ENCODE measurements around the gene MAGI2.

MAGI2 gene
- total RNA-seq, result 0 to 0.67 (median 0.05) reads per million in 3 experiments

DNA sequence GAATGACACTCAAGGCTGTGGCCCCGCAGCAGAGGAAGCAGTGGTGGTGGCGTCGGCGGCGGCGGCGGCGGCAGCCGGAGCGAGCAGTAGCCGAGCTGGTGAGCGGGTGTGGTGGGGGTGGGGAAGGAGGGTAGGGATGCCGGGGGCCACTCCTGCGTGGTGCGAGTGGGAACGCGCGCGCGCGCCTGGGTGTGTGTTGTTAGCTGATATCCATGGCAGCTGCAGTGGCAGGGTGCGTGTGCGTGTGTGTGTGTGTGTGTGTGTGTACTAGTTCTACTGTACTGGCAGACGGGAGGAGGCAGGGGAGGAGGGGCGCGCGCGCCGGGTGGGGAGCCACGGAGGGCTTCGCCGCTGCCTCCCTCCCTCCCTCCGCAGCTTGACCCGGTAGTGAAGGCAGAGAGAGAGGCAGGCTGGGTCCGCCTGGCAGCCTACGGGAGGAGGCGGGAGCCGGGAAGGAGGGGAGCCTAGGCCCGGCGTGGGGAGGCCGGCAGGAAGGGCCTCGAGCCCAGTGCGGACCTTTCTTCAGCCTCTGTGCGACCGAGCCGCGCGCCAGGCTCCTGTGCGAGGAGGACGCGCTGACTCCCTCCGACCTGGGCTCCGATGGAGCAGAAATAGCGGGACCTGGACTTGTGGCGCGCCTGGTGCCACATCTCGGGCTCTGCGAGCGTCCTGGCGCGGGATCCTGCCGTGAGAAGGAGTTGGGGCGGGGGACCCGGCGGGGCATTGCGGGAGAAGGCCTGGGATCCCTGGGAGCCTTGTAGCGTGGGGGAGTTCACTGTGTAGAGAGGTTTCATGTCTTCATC, at the start of gene MAGI2:
Gene MAGI2, minus strand, starts transcription at position 110 of the 803 bp plus-strand sequence. CDS start 347 bp downstream, outside the sequence.
- no peak for DNase-seq

DNA sequence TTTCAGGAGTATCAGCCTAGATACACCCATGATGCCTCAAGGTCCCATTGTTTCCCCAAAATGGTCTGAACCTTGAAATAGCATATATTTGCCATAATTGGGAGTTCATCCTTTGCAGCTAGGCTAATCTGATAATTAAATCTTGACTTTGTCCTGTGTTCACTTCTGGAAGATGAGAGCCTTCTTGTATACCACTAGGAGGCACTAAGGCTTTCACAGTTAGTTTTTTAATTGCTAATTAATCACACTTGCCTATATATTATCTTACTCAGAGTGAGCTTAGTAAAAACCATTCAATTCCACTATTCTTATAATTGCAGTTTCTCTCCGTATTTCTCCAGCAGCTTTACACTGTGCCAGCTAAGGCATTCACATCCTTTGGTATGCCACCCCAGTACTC, 48.7 kb upstream of the MAGI2 start:
- DNase-seq, result no peak

DNA sequence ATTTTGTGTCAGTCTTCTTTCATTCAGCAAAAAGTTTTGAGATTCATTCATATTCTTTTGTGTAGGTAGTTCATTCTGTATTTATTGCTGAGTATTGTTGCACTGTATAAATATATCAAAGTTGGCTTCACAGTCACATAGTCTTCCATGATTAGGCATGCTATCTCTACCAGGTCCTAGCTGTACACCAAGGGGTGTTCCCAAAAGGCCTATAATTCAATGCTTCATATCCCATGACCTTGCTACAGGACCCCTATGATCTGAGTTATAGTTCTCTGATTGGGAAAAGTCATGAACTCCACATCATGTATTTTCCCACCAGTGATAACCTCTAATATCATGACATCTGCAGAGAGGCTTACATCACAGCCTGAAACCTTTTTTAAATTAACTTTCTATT, 47.3 kb upstream of the MAGI2 start:
- DNase-seq, result no peak

DNA sequence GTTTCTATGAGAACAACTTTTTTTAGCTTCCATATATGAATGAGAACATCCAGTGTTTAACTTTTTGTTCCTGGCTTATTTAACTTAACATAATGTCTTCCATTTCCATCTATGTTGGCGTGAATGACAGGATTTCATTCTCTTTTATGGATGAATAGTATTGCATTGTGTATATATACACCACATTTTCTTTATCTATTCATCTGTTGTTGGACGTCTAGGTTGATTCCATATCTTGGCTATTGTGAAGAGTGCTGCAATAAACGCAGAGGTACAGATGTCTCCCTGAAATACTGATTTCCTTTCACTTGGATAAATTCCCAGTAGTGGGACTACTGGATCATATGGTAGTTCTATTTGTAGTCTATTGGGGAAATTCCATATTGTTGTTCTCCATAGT, 44.3 kb upstream of the MAGI2 start:
- DNase-seq, result no peak

DNA sequence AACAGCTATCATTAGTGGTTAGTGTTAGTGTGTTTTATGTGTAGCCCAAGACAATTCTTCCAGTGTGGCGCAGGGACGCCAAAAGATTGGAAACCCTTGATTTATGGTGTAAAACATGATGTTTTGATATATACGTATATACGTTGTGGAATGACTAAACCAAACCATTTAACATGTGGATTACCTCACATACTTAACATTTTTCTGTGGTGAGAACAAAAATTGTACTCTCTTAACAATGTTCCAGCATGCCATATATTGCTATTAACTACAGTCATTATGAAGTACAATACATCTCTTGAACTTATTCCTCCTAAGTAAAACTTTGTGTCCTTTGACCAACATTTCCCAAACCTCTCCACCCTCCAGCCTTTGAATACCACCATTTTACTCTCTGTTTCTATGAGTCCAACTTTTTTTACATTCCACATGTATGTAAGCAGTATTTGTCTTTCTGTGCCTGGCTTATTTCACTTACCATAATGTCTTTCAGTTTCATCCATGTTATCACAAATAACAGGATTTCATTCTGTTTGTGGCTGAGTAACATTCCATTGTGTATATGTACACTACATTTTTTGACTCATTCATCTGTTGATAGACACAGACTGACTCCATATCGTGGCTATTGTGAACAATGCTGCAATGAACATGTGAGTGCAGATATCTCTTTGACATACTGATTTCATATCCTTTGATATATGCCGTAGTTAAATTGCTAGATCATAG, 42.2 kb upstream of the MAGI2 start:
- no peak for DNase-seq

DNA sequence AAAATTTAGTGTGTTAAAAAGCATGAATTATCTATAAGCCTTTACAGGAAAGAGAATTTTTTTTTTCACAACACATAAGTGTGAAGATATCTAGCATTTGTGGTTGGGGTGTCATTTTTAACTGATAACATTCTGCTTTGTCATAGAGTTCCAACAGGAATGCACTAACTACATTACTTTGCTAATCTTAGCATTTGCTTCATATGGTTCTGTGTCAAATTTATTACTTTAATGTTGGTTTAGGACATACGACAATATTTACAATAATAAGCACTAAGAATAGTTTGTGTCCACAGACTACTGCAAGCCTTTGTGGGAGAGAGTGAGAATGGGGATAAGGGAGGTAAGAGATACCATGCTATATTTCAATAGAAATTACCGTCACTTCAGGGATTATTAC, 40.6 kb upstream of the MAGI2 start:
- DNase-seq, result no peak

DNA sequence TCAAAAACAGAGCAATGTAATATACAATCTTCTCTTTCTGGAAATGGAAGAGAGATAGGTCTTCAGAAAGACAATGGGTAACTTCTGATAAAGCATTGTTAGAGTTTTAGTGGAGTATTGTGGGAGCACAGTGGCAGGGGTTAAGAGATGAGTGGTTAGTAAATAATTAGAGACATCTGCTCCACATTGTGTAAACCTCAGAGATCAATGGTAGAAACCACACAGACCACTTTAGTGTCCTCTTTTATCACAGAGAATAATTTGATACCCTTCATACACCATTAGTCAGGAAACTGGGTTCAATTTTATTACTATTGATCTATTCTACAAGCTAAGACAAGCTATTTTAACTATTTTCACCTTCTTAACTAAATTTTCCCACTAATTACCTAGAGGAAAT, 35.9 kb upstream of the MAGI2 start:
- DNase-seq, result no peak

DNA sequence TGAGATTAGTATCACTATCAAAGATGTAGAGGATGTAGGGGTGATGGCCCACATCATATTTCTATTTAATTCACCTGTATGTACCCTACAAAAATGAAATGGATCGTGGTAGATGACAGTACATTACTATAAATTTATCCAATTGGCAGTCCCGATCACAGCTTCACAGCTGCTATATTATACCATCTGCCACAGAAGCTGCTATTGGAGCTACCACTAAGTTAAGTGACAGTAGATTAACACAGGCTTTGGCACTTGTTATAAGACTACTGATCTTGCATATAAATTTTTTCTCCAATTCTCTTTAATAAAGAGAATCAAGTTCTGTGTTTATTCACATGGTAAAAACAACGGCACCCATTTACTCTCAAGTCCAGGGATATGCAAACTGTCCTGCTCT, 24.9 kb upstream of the MAGI2 start:
- no peak for DNase-seq

DNA sequence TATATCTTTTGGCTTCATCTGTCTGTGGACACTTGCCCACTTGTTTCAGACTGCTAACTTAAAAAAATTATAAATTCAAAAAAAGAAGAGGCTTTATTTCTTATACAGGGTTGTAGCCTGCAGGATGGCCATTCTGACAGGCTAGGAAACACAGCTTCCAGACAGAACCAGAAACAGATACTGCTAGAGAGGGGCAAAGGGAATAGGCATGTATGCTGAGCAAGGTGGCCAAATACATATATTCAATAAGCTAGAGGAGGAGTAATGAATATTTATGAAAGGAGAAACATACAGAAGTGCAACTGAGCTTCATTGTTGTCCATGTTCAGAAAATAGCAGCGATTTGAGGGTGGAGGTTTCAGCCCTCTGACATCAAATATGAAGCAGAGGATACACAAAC, 22.0 kb upstream of the MAGI2 start:
- DNase-seq, result no peak

DNA sequence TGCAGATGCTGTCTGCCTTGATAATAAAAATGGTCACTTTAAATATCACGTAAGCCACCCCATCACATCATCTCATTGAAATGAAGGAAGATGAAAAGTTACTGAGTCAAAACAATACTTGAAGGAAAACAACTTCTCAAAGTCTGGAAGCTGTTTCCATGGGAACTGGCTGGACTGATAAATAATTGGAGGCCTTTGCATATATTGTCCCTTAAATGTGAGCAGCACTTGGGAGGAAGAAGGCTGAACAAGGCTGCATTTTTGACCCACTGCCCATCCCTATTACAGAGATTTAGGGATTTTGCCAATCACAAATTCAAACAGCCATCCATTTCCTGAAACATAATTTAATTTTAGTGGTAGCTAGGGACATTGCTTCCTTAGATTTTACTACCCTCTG, 18.2 kb upstream of the MAGI2 start:
- no peak for DNase-seq

DNA sequence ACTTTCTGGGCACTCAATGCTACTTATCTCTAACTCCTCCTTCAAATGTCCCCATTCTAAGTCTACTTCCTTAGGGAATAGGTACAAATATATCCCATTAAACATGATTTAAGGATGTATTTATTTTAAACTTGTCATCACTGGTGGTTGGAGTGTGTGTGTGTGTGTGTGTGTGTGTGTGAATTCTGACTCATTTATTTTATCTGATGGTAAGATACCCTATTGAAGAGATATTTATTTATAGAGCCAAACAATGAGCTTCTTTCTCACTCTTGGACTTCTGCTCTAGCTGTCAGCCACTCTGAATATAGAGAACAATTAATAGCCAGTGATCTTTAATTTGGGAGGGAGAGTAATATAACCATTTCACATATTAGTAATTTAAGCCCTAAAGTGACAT, 17.8 kb upstream of the MAGI2 start:
- DNase-seq, result no peak

DNA sequence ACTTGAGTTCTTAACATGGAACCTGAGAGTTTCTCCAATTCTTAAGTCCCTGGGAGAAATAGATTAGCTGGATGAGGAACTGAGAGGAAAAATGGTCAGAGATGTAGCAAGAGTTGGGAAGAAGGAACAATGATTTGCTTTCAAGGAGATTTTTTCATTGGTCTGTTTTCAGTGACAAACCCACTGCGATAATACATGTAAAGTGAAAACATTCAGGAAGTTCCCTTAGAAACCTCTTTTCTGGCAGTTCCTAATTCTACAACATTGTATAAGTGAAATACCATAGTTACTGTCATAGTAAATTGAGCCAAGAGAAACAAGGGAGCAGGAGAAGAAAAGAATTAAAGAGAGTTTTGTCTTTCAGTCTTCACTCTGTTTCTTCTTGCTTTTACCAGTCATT, 12.1 kb upstream of the MAGI2 start:
- no peak for DNase-seq

DNA sequence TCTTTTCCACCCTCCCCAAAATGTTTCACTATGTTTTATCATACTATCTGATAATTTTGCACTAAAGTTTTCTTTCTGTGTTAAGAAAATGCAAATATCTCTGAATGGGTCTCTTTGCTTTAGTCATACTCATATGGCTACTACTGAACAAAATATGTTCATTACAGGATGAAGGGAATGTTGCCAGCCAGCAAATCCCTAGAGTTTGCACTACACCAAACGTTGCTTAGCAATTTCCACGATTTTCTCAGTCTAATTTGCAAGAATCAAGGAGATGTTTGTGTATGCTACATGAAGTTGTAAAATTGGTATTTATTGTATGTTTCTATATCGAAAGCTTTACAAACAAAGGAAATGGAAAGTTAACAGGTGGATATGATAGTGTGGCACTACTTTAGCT, 10.6 kb upstream of the MAGI2 start:
- DNase-seq, result no peak

DNA sequence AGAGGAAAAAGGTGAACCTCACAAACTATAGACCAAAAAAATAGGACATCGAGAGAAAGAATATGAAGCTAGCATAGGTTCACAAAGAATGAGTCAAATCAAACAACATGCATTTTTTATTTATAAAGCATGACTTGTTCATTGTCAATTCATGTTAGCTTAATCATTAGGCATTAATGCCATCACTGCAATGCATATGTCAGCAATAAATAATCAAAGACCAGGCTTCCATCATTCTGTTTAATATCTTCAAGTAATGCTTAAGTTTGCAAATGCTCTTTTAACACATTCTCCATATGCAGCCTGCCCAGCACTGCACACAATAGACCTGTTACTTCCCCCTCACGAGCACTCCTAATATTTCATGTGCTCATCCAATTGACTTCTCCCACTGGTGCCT, 8.9 kb upstream of the MAGI2 start:
- no peak for DNase-seq

DNA sequence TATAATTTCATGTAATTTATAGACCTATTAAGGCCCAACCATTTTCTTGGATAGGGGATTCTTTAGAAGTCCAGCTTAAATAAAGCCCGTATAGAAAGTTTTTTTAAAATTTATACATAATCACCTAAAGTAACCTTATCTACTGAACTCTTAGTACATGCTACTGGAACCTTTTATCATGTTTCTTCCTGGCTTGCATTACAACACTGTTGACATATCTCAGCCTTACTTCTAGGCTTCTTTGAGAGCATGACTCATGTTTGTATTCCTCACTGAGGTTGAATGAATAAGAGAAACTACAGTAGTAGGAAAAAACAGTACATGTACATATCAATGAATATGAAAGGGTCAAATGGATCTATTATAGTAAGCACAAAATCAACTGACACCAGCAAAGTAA, 8.2 kb upstream of the MAGI2 start:
- DNase-seq, result no peak

DNA sequence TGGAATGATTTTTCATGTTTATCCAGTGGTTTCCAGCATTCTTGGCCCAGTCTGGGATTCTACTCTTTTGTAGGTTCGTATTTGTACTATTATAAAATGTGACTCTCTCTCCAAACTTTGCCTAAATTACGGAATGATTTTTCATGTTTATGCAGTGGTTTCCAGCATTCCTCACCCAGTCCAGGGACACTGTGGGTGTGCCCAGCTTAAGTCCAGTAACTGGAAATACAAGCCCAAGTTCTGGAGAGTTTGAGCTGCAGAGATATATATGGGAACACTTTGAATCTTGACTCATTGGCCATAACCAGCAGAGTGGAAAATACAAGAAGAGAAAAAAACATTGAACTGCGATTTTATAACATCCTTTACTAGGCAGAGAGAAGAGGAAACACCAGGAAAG, 5.9 kb upstream of the MAGI2 start:
- no peak for DNase-seq

DNA sequence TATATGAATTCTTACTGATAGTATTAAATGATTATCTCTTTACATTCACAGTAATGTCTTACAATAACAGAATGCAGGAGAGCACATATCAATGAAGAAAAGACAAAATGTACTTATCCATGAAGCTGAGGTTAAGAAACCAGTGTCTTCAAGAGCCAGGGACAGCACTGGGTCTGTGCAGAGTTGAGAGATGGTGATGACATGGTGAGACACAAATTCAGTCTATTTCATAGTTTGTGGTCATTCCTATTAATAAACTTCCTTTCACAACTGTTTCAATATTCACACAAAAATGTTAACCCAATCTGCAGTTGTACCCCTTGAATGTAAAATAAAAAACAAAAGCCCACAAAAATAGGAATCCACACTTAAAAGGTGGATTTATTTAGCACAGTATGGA, 5.3 kb upstream of the MAGI2 start:
- DNase-seq, result no peak

DNA sequence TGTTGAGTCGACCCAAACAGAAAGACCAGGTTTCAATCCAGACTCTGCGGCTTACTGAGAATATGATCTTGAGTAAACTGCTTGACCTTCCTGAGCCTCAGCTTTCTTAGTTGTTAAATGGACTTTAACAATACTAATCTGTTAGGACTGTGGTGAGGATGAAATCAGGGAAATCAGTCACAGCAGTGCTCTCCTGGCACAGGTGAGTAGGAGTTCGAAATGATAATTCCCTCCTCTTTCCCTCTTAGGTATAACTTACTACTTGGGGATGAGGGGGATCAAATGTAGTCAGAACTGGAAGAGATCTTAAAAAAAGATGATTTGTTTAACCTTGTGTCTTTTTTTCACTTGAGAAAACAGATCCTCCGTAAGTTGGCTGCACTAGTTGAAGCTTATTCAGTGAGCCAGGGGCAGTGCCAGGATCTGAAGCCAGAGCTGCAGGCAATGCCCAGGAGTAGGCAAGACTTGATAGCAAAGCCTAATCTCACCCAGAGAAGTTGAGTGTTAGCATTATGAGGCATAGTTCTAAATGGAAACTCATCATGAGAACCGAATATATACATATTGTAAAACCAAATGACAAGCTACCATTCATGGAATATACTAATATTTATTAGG, 1.8 kb upstream of the MAGI2 start:
- DNase-seq, result no peak

DNA sequence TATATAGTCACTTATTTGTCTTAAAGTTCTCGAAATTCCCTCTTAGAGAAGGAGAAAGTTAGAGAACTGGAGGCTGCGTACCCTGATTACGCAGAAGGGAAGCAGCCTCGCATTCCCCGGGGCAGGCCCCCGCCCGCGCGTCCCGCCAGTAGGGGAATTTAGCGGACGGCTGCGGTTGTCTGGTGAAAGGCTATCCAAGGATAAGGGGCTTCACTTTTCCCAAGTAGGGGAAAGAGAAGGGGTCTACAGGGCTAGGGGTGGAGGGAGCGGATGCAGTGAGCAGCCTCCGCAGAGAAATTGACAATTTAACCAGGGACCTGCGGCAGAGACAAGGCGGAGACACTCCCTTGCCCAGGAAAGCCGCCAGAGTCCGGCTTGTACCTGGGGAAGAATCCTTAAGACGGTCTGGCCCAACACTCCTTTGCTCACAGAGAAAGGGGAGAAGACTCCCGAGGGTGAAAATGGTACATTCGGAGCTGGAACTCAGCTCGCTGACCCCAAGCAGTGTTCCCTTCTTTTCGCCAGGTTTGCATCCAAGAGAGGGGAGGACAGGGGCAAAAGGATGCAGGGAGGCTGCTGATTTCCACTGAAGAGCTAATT, 994 bp upstream of the MAGI2 start:
- DNase-seq, result no peak

DNA sequence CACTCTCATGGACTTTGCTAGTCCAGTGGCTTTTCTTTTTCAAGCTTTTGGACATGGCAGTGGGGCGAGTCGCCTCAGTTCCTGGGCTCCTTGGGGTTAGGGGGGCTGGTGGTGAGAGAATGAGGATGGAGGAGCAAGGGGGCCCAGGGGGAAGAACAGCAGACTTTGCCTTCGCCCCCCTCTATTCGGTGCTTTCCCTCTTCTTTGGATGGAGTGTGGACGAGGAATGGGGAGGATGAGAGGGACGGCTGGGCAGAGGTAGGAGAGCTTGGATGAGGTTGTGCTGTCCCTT, 255 bp downstream of the MAGI2 start:
- no peak for DNase-seq

DNA sequence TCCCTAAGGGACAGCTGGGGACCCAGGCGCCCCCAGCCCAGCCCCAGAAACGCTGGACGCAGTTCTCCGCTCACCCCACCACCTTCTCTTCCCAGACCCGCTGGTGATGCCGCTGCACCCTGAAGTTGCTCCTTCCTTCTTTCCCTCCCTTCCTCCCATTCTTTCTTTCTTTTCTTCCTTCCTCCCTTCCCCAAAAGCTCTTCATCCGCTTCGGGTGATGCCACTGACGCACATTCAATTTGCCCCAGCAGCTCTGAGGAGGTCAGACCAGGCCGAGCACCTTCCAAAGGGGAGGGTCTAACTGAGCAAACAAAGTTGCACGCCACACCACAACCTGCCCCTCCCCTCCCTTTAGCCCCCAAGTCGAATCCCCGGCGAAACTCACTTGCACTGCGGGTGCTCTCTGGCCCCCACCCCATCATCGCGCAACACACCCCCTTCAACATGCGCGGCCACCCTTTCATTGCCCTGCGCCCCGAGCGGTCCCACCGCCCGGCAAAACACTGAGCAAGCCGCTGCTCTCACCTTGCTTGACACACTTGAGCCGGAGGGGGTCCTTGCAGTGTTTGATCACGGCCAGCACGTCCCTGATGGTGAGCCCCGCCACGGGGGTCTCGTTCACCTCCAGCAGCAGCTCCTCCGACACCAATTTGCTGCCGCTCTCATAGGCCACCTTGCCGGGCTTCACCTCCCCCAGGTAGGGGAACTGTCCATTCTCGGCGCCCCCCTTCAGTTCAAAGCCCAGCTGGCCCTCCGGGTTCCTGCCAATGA, 787 bp downstream of the MAGI2 start:
- DNase-seq, result no peak

DNA sequence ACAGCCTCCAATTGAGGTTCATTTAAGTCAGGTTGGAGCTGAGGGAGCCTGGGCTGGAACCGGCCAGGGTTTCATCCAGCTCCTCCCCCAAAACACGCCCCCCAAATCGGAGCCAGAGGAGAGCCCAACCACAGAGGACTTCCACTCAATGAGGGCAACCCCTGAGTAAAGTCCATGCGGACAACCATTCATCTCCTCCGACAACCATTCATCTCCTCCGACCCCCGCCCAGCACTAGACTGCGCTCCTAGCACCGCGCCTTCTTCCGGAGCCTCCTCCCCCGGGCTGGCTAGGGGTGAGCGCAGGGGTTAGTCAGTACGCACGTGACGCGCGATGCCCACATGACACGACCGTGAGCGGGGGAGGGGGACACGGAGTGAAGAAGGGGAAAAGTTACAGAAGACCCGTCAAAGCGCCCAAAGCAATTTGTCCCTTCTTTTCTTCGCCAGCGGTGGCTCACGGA, 1.4 kb downstream of the MAGI2 start:
- no peak for DNase-seq

DNA sequence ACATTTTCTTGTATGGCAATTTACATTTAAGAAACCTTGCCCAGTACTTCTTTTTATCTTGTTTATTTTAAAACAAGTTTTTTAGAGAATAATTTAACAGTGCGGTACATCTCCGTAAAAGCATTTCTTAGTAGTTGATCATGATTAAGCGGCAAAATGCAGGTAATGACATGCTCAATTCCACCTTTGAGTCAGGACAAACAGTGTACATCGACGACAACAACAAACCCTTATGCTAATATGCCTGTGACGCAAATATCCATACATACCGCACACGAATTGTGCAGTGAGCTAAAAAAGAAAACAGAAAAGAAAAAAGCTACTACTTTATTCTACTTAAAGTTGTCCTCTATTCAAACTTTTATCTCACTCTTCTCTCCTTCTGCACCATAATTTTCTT, 1.9 kb downstream of the MAGI2 start:
- DNase-seq, result no peak

All from central memory CD4-positive, alpha-beta T cell (primary cell).